GM19238 (cell line): ENCODE measurements around the gene TEAD1.

Experiments
- DNase-seq: peaks from one replicate; pipeline ENCODE4 v3.0.0; 2011; ENCODE audit warnings: low spot score; ENCODE audit not compliant: insufficient read length

TEAD1 gene

GRCh38 chr11:12685229-12685628 is 11.0 kb downstream of the TEAD1 start:
- DNase-seq = no peak

DNA sequence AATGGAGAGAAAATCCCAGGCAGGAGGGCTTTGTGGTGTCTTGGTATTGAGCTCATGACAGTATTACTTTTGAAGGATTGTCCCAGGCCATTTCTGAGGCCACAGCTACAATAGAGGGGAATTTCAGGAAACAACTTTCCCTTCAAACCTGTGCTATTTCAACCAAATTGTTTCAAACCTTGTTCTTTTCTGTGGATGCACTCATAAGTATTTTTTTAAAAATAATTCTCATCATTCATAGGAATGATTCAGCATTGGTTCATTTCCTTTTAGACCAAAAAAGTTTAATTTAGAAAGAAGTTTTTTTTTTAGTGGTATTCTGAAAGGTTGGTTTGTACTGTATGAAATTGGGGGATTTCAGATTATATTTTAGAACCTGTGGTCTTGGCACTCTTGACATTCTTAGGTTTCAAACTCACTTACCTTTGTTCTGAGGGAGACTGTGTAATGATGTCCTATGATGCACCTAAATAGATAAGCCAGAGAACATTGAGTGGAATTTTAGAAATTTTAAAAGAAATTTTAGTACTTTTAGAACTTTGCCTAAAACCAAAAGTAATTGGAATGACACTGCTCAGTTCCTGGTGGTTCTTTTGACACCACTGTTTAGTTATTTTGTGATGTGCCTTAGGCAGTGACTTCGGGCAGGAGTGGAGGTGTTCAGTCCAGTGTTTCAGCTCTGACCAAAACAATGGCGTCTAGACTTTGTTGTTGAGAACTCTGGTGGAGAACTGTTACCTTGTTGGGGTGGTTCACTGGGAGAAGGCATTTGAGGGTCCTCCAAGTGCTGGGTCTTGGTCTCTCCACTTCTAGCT is 12.2 kb downstream of the TEAD1 start:
- no peak for DNase-seq

DNA sequence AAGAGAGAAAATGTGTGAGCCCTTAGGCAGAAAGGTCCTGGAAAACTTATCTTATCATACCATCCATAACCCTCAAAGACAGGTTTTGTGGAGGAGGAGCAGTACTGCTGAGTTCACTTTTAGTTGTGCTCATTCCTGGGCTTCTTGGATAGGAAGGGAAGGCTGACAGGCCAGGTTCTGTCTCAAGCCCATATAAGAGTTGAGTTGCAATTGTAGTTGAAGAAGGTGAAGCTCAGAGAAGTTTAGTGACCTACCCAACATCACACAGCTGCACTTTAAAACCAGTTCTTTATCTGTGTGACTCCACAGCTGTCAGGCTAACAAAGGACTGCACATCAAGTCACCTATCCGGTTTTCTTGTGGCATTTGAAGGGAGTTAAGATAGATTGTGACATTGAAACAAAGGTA is 13.0 kb downstream of the TEAD1 start:
- no peak for DNase-seq

DNA sequence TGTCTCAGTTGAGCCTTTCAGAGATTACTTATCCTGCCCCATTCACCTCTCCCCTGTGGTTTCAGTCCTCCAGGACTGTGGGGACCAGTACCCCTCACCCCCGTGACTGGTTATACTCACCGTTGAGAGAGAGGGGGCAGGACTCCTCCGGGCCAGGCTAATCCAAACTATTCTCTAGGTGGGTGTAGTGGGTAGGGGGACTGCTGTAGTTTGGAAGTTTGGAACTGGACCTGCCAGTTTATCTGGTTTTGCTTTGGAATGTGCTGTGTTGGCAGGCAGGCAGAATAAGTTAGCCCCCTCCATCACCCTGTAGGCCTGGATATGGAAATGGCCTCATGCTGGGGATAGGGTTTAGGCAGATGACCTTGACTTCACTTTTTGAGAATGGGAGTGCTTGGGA is 13.5 kb downstream of the TEAD1 start:
- DNase-seq = no peak

- no peak for DNase-seq
These were observed 15.0 kb downstream of the TEAD1 start for GRCh38 chr11:12689029-12689755.

GRCh38 chr11:12690663-12691062 is 16.4 kb downstream of the TEAD1 start:
- DNase-seq = no peak

DNA sequence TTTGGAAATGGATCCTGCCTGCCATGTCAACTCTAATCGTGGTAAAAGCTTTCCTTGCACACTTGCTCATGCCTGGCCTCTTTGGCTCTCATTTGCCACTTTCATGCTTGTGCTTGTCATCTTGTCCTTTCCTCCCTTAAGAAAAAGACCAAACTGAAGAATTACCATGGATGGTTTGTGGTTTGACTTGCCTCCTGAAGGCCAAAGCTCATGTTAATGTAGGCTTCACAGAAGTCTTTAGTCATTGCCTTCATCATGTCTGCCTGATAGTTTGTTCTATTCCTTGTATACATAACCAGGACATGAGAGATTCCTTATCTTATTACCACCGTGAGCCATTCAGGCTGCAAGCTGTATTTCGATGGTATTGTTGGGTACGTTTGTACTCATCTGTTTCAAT is 17.3 kb downstream of the TEAD1 start:
- DNase-seq = no peak

GRCh38 chr11:12692229-12693075 is 18.2 kb downstream of the TEAD1 start:
- DNase-seq = no peak

DNA sequence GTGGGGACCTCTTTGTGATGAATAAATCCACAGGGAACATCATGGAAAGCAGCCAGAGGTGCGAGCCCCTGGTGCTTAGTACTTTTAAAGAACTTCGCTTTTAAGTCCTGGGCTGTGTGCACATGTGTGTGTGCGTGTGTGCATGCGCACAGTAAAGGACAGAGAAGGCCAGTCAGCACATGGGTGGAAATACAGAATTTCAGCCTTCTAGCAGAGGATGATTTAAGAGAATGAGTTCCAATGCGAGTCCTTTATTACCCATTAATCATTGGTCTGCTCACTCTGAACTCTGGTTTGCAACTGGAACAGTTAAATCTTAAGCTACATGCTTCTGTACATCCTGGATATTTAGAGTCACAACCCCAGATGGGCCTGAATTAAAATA is 18.9 kb downstream of the TEAD1 start:
- DNase-seq = no peak

- DNase-seq = no peak
These were observed 19.4 kb downstream of the TEAD1 start for GRCh38 chr11:12693479-12694182.

DNA sequence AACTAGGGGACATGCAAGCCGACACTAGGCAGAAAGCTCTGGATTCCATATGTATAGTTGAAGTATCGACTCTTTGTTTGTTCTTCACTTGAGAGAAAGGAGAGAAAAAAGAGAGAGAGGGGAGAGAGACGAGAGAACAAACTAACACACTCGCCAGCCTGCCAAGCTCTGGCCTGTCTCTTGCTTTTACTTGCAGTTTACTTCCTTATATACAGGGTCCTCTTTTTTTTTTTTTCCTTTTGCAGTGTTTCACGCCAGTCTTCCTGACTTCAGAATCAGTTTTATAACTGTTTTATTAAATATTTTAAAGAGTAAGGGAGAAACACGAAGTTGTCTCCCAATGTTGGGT is 19.9 kb downstream of the TEAD1 start:
- no peak for DNase-seq

DNA sequence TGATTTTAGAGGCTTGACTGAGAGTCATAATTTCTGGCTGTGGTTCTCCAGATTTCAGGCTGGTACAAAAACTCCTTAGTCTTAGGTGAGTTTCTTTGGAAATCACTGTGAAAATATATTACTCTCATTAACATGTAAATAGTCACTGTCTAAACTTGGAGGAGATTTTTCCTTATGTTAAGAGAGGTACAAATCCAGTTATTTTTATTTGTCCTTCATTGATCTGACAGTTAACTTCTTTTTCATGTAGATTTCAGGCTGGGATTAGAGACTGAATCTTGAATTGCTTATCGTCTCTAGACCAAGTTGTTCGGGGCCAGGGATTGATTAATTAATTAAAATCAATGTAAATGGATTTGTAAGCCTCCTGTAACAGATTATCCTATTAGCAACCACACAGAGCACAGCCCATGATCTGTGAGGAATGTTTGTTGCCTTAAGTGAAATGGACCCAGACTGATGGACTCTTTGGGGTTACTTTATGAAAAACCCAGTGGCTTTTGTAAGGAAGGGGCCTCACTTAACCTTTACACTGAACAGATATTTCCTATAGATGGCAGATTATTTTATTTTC is 21.1 kb downstream of the TEAD1 start:
- DNase-seq = no peak

GRCh38 chr11:12695873-12696272 is 21.7 kb downstream of the TEAD1 start:
- DNase-seq = no peak

GRCh38 chr11:12696911-12697581 is 22.8 kb downstream of the TEAD1 start:
- DNase-seq = no peak

DNA sequence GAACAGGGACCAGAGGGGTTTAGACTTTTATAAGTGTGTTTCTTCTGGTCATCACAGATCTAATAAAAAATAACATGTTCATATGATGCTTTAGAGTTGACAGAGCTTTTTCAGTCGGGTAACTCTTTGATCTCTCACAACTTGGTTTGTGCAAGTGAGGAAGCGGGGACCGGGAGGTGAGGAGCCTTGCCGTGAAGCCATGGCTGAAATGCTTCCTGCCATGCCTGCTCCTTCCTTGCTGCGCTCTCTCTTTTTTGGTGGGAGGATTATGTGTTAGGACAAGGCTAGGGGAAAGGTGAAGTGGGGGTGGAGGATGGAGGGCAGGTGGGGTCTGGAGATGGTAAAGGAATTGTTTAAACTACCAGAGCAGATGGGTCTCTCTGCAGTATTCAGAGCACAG is 23.8 kb downstream of the TEAD1 start:
- no peak for DNase-seq

DNA sequence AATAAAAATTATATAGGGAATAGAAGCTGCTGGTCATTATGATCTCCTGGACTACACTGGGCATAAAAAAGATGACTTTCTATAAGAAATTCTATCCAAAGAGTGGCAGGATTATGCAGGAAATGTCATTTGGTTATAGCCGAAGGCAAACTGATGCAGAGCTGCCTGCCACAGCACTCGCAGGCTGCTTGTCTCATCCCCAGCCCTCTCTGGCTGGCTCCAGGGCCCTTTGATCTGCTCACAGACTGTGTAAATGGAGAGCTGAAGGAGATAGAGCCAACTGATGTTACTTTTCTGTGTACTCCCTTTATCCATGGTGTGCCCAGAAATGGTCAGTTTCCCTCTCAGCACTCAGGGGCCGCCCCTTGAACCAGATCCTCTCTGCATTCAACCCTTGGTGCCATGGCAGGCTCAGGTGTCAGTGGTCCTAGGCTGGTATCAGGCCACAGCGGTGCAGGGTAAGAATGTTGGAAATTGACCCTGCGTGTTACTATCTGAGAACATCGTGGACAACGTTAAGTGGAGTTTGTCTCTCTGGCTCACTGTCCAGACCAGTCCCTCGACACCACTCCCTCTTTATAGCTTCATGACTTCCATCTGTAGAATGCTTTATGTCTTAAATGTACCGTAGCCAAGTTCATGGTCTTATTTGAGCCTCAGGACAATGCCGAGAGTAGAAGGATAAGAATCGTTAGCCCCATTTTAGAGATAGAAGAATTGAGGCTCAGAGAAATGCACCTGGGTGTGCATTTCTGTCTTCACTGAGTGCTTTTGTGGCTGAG is 27.8 kb downstream of the TEAD1 start:
- DNase-seq = no peak

DNA sequence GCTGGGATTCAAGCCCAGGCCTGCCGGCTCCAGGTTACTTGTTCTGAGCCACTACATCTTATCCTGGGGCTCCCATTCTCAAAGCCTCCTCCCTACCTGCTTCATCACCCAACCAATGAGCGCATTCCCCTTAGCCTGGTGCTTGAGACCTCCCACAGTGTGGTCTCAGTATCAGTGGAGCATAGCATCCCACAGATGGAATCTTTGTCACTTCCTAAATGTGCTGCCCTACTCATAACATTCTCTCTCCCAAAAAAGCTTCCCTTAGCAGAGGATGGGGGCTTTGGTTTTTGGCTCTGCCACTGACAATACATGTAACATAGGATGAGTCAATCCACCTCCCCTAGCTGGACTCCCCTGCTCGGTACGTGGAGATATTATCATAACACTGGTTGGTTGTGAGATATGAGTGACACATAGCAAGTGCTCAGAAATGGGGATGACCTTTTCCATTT is 28.8 kb downstream of the TEAD1 start:
- DNase-seq = no peak

- no peak for DNase-seq
These were observed 29.8 kb downstream of the TEAD1 start for GRCh38 chr11:12704049-12704448.

GRCh38 chr11:12705874-12706273 is 31.7 kb downstream of the TEAD1 start:
- DNase-seq = no peak
